Activated T-helper 1 cell treated with Interleukin-2 at 50 U/mL for 16 hours (primary cell): ENCODE measurements around the gene TMEM187.

Source experiments
- DNase-seq: peaks from one replicate; pipeline ENCODE4 v3.0.0-alpha.2; 2020; ENCODE audit warnings: low read depth

Gene TMEM187

DNA sequence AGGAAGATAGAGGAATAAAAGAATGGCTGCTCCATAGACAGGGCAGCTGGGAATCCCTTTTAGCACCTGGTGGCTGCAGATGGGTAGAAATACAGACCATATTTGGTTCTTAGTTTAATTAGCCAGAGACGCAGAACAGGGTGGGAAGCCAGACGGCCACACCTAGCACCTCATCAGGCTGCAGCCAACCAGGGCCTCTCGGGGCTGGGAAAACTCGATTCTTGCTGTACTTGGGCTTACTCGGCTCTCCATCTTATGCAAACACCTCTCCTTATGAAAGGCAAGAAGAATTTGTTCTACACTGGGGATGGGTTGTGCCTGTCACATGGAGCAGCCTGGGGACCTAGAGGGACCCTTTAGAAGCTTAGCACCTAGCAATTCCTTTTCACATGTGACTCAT lies 27.5 kb downstream of the TMEM187 start:
- DNase-seq, result no peak

DNA sequence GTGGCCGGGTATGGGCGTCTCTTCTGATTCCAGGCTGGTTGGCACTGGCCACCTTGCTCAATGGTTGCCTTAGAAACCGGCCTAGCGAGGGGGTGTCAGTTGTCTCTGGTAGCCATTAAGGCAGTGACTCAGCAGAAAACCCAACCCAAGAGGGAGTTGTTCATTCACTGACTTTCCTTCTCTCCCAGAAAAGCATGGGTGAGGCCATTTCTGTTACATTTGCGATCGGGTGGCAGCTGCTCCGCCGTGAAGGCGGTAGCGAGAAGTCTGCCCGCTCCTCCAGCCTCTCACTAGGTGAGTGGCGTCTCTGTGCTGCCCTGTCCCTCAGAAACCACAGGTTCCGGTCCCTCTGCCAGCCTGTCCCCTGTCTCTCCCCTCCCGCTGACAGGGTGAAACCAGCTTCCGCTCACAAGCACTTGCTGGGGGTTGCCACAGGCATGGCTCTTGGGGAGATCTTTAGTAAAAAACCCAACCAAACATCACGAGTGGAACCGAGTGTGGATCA lies 29.7 kb downstream of the TMEM187 start:
- no peak for DNase-seq

DNA sequence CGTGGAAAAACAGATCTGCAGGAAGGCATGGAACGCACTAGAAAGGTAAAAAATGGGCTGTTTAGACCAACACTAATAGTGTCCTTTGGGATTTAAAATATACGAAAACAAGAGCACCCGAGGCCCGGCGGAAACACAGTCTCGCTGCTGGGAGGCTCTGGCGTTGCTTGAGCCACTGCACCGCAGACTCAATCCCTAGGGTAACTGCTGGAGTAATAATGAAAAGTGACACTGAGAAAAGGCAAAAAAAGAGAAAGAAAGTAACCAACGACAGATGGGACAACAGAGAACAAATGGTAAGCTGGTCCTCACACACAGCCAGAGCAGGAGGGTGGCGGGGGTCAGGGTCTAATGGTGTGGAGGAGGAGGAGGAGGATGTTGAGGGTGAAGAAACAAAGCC lies 31.8 kb downstream of the TMEM187 start:
- no peak for DNase-seq

GRCh38 chrX:154006947-154007346 lies 34.4 kb downstream of the TMEM187 start:
- DNase-seq, result no peak

GRCh38 chrX:154008521-154008920 lies 36.0 kb downstream of the TMEM187 start:
- no peak for DNase-seq

DNA sequence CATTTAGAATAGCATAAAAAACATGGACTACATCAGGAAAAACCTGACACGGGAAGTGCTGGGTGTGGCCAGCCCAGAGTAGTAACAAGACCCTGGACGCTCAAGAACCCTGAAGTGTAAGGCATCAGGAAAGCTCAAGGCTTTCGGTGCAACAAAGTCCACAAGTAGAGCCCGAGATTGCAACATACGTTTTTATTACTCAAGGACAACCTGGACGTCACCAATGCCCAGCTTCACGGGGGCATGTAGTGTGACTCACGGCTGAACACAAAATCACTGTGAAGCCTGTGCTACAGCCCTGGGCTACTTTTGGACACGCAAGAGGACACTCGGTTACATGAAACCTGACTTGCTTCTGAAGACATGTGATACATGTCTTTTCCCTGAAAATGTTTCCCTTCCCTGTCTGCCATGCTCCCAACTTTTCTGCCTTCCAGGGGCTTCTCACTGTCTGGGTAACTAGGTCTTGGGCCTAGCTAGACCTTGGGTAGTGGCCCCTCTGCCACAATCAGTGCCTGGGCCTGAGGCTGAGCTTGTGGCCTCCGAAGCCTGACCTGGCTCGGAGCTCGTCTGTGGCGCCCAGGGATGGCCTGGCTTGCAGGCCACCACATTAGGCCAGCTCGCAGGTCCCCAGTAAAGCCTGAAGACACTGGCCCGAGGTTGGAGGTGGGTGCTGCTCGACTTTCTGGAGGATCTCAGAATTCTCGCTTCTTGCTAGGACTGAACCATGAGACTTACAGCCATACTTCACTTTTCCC lies 38.0 kb downstream of the TMEM187 start:
- DNase-seq, result no peak

GRCh38 chrX:154011376-154012335 lies 39.1 kb downstream of the TMEM187 start:
- no peak for DNase-seq

DNA sequence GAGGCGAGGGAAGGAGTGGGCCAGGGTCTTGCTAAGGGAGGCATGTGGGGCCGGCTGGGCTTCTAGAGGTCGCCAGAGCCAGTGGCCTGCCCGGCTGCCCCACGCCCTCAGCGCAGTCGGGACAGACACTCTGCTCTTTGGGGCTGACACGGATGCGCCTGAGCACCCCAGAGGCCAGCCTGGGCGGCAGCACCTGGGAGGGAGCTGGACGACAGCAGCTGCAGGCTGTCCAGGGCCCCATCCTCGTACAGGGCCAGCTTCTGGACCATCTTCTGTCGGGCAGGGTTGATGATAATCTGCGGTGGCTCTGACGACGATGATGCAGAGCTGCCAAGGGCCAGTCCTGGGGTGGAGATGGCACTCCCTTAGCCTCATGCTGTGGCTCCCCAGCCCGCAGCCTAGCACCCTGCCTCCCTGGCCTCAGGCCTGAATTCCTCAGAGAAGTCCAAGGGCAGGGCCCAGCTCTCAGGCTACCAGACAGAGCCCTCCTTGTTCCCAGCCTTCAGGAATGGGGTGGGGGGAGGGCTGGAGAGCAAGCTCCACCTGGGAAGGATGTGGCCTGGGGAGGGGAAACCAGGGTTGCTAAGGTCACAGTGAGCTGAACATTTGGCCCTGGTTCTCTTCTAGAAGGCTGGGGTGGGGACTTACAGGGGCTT lies 39.9 kb downstream of the TMEM187 start:
- DNase-seq, result no peak

DNA sequence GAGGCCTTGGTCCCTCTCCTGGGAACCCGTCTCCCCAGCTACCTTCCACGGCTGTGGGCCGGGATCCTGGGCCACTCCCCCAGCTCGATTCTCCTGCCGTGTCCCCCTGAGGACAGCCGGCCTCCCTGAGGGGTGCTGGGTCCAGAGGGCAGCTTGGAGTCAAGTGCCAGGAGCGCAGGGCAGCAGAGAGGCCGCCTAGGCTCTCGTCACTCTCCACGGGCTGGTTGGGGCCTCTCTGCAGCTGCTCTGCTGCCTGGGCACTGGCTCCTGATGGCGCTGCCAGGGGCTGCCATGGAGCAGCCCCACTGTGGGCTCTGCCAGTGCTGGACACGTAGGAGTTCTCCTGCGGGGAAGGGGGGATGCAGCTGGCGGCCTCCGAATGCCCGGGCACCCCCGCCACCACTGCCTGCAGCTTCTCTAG lies 40.5 kb downstream of the TMEM187 start:
- no peak for DNase-seq

DNA sequence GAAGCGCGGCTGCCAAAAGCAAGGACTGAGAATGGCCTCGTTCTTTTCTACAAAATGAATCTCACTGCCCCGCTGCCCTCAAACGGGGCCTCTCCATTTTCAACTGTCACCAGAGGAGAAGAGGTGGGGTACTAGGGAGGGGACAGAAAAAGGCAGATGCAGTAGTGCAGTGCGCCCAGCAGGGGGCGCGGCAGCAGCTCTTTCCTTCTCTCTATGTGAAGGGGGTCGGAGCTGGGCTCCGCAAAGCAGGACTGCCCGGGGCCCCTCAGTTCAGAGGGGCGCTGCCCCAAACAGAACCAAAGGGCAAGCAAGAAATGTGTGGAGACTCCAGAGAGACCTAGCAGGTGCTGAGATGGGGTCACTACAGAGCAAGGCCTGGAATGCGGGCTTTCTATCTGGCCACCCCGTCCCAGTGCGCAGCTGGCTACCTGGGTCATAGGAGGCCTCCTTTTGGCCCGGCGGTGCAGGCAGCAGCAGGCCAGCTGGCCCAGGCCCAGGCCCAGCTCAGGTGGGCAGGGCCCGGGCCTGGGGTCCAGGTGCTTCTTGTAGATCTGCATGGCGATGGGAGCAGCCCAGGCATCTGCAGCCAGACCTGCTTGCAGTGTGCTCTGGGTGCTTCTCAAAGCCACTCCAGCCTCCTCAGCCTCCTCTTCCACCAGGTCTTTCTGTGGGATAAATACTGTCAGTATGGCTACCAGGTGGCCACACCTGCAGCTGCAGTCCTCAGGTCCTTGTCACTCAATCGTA lies 41.2 kb downstream of the TMEM187 start:
- no peak for DNase-seq

DNA sequence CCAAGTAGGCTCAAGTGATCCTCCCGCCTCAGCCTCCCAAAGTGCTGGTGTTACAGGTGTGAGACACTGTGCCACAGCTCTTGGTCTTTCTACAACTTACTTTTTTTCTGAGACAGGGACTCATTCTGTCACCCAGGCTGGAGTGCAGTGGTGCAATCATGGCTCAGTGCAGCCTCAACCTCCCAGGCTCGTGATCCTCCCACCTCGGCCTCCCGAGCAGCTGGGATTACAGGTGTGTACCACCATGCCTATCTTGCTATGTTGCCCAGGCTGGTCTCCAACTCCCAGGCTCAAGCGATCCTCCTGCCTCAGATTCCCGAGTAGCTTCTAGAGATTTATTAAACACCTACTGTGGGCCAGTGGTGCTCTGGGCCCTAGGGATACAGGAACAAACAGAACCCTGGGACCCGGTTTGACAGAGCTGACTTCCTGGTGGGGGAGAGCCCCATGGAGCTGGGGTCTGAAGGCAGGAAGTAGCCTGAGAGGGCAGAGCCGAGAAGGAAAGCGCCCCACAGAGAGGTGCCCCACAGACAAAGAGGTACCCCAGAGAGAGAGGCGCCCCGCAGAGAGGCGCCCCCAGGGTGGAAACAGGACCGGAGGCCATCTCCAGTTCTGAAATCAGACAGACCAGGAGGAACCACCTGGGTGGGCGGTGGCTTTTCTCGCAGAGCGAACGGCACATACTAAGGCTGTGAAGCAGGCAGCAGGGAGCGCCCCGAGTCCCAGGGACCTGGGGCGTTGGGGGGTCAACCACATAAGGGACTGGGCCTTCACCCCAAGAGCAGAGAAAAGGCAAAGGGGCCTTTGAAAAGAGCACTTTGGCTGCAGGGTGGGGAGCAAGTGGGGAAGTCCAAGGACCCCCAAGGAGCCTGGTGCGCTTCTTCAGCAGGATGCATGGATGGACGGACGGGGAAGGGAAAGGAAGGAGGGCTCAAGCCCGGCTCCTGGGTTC lies 42.2 kb downstream of the TMEM187 start:
- DNase-seq, result no peak

- no peak for DNase-seq
Observed at GRCh38 chrX:154015581-154016264, 43.2 kb downstream of the TMEM187 start.

DNA sequence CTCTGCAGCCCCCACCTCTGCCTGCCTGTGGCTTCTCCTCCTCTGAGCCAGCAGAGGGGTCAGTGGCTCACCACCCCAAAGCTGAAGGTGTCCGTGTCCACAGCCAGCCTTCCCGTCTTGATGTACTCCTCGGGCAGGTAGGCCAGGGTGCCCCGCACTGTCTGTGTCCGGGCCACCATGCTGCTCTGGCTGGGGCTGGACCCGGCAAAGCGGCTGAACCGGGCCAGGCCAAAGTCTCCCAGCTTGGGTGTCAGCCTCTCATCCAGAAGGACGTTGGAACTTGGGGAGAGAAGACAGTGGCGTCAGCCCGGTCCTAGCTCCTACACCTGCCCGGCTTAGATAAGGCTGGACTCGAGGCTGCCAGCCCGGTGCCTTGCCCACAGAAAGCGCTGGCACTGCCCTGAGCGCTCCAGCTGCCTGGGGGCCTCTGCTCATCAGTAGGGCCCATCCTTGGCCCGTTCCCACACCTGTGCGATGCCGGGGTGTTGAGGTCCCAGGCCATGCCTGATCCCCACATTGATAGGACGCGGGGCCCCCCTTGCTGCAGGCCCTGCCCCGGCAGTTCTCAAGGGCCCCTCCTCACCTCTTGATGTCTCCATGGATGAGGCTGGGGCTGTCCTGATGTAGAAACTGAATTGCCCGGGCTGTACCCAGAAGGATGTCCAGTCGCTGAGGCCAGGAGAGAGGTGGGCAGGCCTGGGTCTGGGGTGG lies 44.0 kb downstream of the TMEM187 start:
- no peak for DNase-seq

- no peak for DNase-seq
Observed at GRCh38 chrX:154017766-154018517, 45.4 kb downstream of the TMEM187 start.

GRCh38 chrX:154018518-154019060 lies 46.0 kb downstream of the TMEM187 start:
- DNase-seq, result no peak

DNA sequence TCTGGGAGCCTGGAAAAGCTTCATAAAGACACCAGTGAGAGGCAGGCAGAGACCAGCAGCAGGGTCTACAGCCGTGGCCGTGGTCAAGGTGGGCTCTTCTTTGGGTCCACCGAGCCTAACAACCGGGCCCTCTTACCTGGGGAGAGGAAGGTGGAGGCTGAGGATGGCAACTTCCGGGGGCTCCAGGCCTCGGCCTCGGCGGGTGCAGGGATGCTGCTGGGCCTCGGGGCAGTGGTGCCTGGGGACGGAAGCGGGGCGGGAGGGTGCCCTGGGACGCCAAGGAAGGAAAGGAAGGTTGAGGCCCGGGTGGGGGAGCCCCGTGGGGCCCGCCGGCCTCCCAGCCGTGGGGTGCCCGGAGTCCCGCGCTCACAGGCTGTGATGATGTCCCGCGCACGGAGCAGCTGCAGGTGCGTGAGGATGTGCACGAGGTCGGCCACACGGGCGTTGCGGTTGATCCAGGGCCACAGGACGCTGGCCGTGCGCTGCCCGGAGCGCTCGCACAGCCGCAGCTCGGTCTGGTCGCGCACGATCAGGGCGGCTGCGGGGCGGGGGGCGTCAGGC lies 46.6 kb downstream of the TMEM187 start:
- no peak for DNase-seq

- peak; percentile 48 for DNase-seq
Observed at GRCh38 chrX:154019633-154020528, 47.3 kb downstream of the TMEM187 start, which contains the start of gene IRAK1. Gene IRAK1 (minus strand): TSS chrX:154019902. CDS start chrX:154019812, 90 bp downstream.
